SJSA1 (cell line): ENCODE measurements around the gene TMEM120B. TPM values are rescaled to one million over a fixed set of nuclear protein-coding genes. Genes with fewer than 3 reads are reported as not detected.
"Not testable (repeated sequence)": the region's sequence is repeated elsewhere in the genome, so short reads cannot be mapped to it uniquely, and the experiment has no call there.

Source experiments
- DNase-seq, 2 experiments: peaks; one replicate each; pipeline ENCODE4 v3.0.0-alpha.2; 2015 to 2020; ENCODE audit warnings: low spot score in 2 of 2, low read depth in 1 of 2
- H3K27ac ChIP-seq: fragments of 250-450 bp; sonication (Bioruptor Pico); 2 replicates; pipeline ENCODE4 v1.5.1; 2020; ENCODE audit warnings: mild to moderate bottlenecking, moderate library complexity
- H3K27me3 ChIP-seq: fragments of 250-450 bp; sonication (Bioruptor Pico); replicated peaks from 2 replicates; pipeline ENCODE4 v1.5.1; 2020; ENCODE audit warnings: mild to moderate bottlenecking, moderate library complexity
- H3K36me3 ChIP-seq: fragments of 250-450 bp; sonication (Bioruptor Pico); 2 replicates; pipeline ENCODE4 v1.5.1; 2020; ENCODE audit warnings: mild to moderate bottlenecking
- H3K4me1 ChIP-seq: fragments of 250-450 bp; sonication (Bioruptor Pico); replicated peaks from 2 replicates; pipeline ENCODE4 v1.6.1; 2021; ENCODE audit warnings: mild to moderate bottlenecking
- H3K4me3 ChIP-seq: fragments of 250-450 bp; sonication (Bioruptor Pico); 2 replicates; pipeline ENCODE4 v1.5.1; 2020; ENCODE audit warnings: mild to moderate bottlenecking
- H3K9me3 ChIP-seq: fragments of 250-450 bp; sonication (Bioruptor Pico); replicated peaks from 2 replicates; pipeline ENCODE4 v1.5.1; 2020; ENCODE audit warnings: mild to moderate bottlenecking
- total RNA-seq: library from RNA; depleted of rRNA; stranded (reverse); fragments of >200 nt; shearing (Covaris generic); gene quantifications from 2 replicates; pipeline ENCODE4 v1.2.3, GENCODE V29; 2014

Gene TMEM120B
- total RNA-seq, 1 experiment from 2014 or later, result 14.0 TPM

GRCh38 chr12:121715055-121715454 is 2.5 kb downstream of the TMEM120B start:
- H3K4me3 ChIP-seq, DNase-seq, H3K27ac ChIP-seq, H3K27me3 ChIP-seq, H3K9me3 ChIP-seq: not testable (repeated sequence)
- Histone ChIP-seq H3K4me1 (peaks cover 43% of the 10 kb centered on the region), H3K36me3 (peaks cover 13% of the 10 kb centered on the region)

DNA sequence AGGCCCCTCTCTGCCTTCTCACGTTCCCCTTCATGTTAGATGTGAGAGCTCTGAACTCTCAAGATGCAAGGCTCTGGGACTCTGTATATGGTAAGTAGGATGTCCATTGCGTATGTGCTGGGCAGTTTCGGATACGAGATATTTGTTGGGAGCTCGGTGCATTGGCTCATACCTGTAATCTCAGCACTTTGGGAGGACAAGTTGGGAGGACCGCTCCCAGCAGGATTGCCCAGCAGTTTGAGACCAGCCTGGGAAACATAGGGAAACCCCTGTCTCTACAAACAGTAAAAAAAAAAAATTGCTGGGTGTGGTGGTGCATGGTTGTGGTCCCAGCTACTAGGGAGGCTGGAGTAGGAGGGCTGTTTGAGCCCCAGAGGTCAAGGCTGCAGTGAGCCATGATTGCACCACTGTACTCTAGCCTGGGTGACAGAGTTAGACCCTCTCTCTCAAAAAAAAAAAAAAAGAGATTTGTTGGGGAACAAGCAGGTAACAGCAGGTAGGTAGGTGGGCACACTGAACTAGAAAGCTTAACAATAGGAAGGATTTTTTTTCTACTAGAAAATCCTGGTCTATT is 3.4 kb downstream of the TMEM120B start:
- Histone ChIP-seq H3K36me3 (peaks cover 15% of the 10 kb centered on the region), H3K9me3 (no peaks in the 10 kb centered on the region; the same call in 1 of the 2 replicates), H3K27ac (no peak overlapping the region), H3K27me3 (no peaks in the 10 kb centered on the region), H3K4me3 (no peak overlapping the region), H3K4me1 (peaks cover 51% of the 10 kb centered on the region)
- no peak for DNase-seq

DNA sequence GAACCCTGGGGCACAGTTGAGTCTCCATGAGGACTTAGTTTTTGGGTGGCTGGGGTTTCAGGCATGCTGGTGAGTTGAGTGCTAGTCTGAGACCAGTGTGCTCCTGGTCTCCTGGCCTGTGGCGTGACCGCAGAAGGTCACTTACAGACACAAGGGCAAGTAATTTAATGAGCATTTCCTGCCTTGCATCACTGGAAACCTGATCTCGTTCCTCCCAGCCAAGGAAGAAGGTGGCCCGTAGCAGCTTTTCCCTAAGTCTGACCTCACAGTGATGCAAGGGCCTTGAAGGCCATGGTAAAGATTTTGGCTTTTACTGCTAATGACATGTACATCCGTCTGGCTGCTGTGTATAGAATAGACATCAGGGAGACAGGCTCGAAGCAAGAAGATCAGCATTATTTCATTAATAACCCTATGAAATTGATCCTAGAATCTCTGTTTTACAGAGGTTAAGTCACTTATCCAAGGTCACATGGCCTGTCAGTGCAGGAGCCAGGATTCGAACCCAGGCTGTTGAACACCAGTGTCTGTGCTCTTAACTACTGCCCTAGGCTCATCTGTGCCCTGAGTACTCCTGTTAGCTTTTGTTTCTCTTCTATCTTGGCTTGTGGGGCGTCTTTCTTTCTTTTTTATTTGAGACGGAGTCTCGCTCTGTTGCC is 4.6 kb downstream of the TMEM120B start:
- DNase-seq, result no peak
- Histone ChIP-seq H3K36me3 (peaks cover 17% of the 10 kb centered on the region), H3K27me3 (no peaks in the 10 kb centered on the region), H3K27ac (no peak overlapping the region), H3K9me3 (no peaks in the 10 kb centered on the region; the same call in 1 of the 2 replicates), H3K4me1 (peaks cover 45% of the 10 kb centered on the region), H3K4me3 (no peak overlapping the region)

- Histone ChIP-seq H3K9me3 (no peaks in the 10 kb centered on the region), H3K4me3 (no peak overlapping the region), H3K36me3 (peaks cover 14% of the 10 kb centered on the region; the same call in 1 of the 2 replicates), H3K4me1 (peaks cover 35% of the 10 kb centered on the region), H3K27me3 (no peaks in the 10 kb centered on the region), H3K27ac (no peak overlapping the region)
- no peak for DNase-seq
Measured at GRCh38 chr12:121718653-121719239, 6.2 kb downstream of the TMEM120B start.

GRCh38 chr12:121719926-121720414 is 7.4 kb downstream of the TMEM120B start:
- DNase-seq, result peak; percentile 75 to 83
- no peaks in the 10 kb centered on the region for H3K27me3 ChIP-seq
- peak overlapping the region; percentile 87 for H3K27ac ChIP-seq
- peaks cover 15% of the 10 kb centered on the region for H3K36me3 ChIP-seq
- H3K4me1 ChIP-seq, result peaks cover 33% of the 10 kb centered on the region
- H3K4me3 ChIP-seq, result no peak overlapping the region
- H3K9me3 ChIP-seq, result peaks cover 4% of the 10 kb centered on the region; the same call in 1 of the 2 replicates

GRCh38 chr12:121720762-121721161 is 8.2 kb downstream of the TMEM120B start:
- H3K27ac ChIP-seq, result peak overlapping the region; percentile 87
- no peak for DNase-seq

DNA sequence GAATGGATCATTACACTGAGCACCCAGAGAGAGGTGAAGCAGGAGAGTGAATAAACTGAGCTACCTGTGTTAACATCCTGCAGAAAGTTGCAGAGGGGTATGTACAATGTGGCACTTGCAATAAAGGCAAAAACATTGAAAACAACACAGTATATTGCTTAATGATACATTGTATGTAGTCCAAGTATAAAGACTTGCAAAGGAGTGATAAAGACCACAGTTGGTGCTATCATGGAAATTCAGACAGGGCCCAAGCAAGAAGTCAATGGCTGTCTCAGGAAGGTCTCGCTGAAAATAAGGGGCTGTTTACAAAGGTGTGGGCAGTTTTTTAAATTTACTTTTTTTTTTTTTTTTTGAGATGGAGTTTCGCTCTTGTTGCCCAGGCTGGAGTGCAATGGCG is 10.0 kb downstream of the TMEM120B start:
- Histone ChIP-seq H3K4me1 (peaks cover 30% of the 10 kb centered on the region), H3K27me3 (no peaks in the 10 kb centered on the region), H3K36me3 (peaks cover 22% of the 10 kb centered on the region), H3K4me3 (no peak overlapping the region), H3K9me3 (peaks cover 4% of the 10 kb centered on the region; the same call in 1 of the 2 replicates), H3K27ac (no peak overlapping the region)
- no peak for DNase-seq

More at GRCh38 chr12:121720762-121721161, 8.2 kb downstream of the TMEM120B start:
- no peak overlapping the region for H3K4me3 ChIP-seq
- H3K27me3 ChIP-seq, result no peaks in the 10 kb centered on the region
- peaks cover 22% of the 10 kb centered on the region for H3K36me3 ChIP-seq
- H3K9me3 ChIP-seq, result peaks cover 4% of the 10 kb centered on the region; the same call in 1 of the 2 replicates
- H3K4me1 ChIP-seq, result peaks cover 39% of the 10 kb centered on the region

GRCh38 chr12:121723200-121723599 is 10.6 kb downstream of the TMEM120B start:
- Histone ChIP-seq H3K4me1 (peaks cover 30% of the 10 kb centered on the region), H3K27me3 (no peaks in the 10 kb centered on the region), H3K4me3 (no peak overlapping the region), H3K36me3 (peaks cover 22% of the 10 kb centered on the region), H3K27ac (no peak overlapping the region), H3K9me3 (peaks cover 4% of the 10 kb centered on the region; the same call in 1 of the 2 replicates)
- DNase-seq, result no peak

DNA sequence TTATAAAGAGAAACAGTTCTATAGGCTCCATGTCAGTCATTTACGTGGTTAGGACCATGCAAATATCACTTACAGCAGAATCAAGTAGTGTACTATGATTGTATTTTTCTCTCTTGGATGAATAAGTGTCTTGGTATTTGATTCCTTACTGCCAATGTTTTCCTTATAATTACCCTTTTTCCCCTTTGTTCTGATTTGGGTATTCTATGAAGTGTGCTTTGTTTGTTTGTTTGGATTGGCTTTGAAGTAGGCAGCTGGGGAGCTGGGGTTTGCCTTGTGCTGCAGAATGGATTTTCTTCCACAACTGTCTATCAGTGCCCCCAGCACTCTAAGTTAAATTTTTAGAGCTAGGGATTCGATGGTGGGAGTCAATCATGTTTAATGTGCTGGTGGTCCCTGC is 12.4 kb downstream of the TMEM120B start:
- peaks cover 16% of the 10 kb centered on the region for H3K36me3 ChIP-seq
- 0 out of 2 replicates have a peak overlapping the region, but pooled peaks have one; percentile 26 for H3K27ac ChIP-seq
- H3K27me3 ChIP-seq, result no peaks in the 10 kb centered on the region
- DNase-seq, result peak in 1 of 2 experiments; percentile 66
- no peak overlapping the region for H3K4me3 ChIP-seq
- H3K9me3 ChIP-seq, result peaks cover 4% of the 10 kb centered on the region; the same call in 1 of the 2 replicates
- H3K4me1 ChIP-seq, result peaks cover 23% of the 10 kb centered on the region

DNA sequence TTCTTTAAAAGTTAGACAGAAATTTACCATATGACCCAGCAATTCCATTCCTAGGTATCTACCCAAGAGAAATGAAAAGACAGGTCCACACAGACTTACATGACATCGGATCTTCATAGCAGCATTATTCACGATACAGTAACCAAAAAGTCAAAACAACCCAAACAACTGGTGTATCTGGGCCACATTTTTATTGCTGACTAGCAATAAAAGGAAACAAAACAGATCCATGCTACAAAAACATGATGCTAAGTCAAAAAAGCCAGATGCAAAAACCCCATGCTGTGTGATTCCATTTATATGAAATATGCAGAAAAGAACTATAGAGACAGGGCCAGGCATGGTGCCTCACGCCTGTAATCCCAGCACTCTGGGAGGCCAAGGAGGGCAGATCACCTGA is 12.9 kb downstream of the TMEM120B start:
- no peak overlapping the region for H3K27ac ChIP-seq
- H3K36me3 ChIP-seq, result peaks cover 16% of the 10 kb centered on the region
- H3K9me3 ChIP-seq, result peaks cover 4% of the 10 kb centered on the region; the same call in 1 of the 2 replicates
- no peak overlapping the region for H3K4me3 ChIP-seq
- no peak for DNase-seq
- peaks cover 18% of the 10 kb centered on the region for H3K4me1 ChIP-seq
- no peaks in the 10 kb centered on the region for H3K27me3 ChIP-seq

DNA sequence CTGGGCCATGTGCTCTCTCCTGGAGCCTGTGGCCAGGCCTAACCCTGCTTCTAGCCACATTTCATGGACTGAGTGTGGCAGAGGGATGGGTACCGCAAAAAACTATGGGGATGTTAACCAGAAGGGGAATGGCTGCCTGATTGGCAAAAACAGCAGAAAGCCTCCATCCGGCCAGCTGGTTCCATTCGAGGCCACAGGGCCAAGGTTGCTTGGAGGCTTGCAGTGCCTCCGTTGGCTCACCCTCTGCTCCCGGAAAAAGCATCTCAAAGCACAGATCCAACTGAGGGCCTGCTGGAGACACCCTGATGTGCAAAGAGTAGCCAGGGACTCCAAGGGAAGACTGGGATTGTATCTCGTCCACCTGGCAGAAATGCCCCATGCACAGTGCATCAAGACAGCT is 16.5 kb downstream of the TMEM120B start:
- no peak for DNase-seq
- H3K9me3 ChIP-seq, result peaks cover 4% of the 10 kb centered on the region; the same call in 1 of the 2 replicates
- H3K27me3 ChIP-seq, result no peaks in the 10 kb centered on the region
- peaks cover 11% of the 10 kb centered on the region for H3K4me1 ChIP-seq
- no peak overlapping the region for H3K27ac ChIP-seq
- H3K36me3 ChIP-seq, result peaks cover 12% of the 10 kb centered on the region
- H3K4me3 ChIP-seq, result no peak overlapping the region

- Histone ChIP-seq H3K4me1 (no peaks in the 10 kb centered on the region), H3K9me3 (no peaks in the 10 kb centered on the region), H3K27me3 (no peaks in the 10 kb centered on the region), H3K36me3 (no peaks in the 10 kb centered on the region), H3K27ac (no peak overlapping the region), H3K4me3 (no peak overlapping the region)
- no peak for DNase-seq
Measured at GRCh38 chr12:121731473-121731872, 18.9 kb downstream of the TMEM120B start.

- H3K36me3 ChIP-seq, result no peaks in the 10 kb centered on the region
- no peak overlapping the region for H3K4me3 ChIP-seq
- no peaks in the 10 kb centered on the region for H3K27me3 ChIP-seq
- no peaks in the 10 kb centered on the region for H3K4me1 ChIP-seq
- no peak for DNase-seq
- no peaks in the 10 kb centered on the region for H3K9me3 ChIP-seq
- no peak overlapping the region for H3K27ac ChIP-seq
Measured at GRCh38 chr12:121733849-121734248, 21.3 kb downstream of the TMEM120B start.

- Histone ChIP-seq H3K9me3 (no peaks in the 10 kb centered on the region), H3K4me3 (no peak overlapping the region), H3K36me3 (no peaks in the 10 kb centered on the region), H3K27ac (no peak overlapping the region), H3K4me1 (peaks cover 25% of the 10 kb centered on the region), H3K27me3 (no peaks in the 10 kb centered on the region)
- DNase-seq, result no peak
Measured at GRCh38 chr12:121738340-121738858, 25.8 kb downstream of the TMEM120B start.
